GM19328 (cell line): Measurements from ENCODE around the gene CD6.

Source experiments
- ATAC-seq: cut with Tn5 transposase; IDR thresholded peaks from one replicate; pipeline ENCODE4 v1.9.1; 2021; ENCODE audit warnings: mild to moderate bottlenecking, moderate library complexity; ENCODE audit not compliant: unreplicated experiment

The CD6 gene

GRCh38 chr11:61007956-61008896 is 36.7 kb downstream of the CD6 start:
- ATAC-seq, result no peak

DNA sequence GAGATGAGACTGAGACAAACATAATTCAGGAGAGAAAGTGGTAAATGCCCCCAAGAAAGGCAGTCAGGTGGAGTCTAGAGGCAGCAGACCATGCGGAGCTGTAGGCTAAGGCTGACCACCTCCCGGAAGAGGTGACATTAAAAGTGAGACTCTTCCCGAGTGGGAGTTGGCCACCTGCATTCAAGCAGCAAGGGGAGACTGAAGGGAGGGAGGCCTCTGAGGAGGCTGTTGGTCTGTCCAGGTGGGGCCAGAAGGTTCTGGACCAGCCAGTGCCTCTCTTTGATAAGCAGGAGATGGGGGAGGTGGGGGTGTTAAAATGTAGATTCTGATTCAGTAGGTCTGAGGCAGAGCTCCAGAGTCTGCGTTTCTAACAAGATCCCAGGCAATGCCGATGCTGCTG is 37.5 kb downstream of the CD6 start:
- ATAC-seq, result no peak

- ATAC-seq, result no peak
Measured at GRCh38 chr11:61009392-61010275, 38.2 kb downstream of the CD6 start.

DNA sequence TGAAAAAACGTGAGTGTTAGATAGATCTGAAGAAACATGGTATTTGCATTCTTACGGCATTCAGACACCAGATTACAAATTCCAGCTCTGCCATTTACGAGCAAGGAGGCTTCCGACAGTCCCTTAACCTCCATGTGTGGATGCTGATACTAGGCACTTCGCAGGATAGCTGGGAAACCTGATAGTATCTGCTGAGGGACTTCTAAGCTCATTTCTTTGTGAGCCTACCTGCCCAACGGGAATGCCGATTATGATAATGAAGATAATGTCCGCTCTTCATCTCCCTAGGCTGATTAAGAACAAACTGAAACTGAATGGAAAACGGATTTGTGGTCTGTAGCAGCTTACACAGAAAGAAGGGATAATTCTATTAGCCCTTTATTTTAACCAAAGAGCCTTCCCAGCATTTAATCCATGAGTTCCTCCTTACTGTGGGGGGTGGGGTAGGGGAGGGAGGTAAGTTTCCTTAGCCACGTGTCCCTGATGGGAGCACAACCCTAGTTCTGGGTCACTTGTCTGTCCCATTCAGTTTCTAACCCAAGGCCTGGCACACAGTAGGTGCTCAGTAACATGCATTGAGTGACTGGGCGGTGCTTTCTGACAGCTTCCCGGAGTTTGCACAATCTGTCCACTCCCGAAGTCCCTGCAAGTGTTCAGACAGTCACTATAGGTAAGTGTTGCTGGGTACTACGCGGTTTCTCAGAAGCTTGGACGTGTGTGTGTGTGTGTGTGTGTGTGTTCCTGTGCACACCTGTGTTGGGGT is 39.2 kb downstream of the CD6 start:
- ATAC-seq, result no peak

DNA sequence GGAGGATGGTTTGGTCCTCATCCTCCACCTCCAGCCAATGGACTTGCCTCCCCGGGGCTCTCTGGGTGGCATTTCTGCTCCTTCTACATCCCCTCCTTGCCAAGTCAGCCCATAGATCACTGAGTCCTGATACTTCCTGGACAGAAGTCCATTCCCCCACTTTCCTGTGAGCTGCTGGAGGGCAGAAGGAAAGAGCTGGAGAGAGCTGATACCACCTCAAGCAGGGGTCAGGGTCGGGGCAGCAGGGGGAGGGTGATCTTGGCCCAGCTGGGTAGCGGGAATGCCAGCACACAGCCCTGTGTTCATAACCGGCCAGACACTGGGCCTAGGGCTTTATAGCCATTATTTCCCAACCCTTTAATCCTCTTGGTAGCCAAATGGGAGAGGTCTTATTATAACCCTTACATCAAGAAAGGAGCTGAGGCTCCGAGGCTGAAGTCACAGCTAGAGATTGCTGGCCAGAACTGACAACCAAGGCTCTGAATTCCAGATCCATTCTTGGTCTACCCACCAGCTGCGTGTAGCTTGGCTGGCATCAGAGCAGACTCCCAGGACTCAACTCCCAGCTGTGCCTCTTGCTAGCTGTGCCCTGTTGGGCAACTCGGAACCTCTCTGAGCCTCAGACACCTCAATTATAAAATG is 39.9 kb downstream of the CD6 start:
- ATAC-seq, result no peak

DNA sequence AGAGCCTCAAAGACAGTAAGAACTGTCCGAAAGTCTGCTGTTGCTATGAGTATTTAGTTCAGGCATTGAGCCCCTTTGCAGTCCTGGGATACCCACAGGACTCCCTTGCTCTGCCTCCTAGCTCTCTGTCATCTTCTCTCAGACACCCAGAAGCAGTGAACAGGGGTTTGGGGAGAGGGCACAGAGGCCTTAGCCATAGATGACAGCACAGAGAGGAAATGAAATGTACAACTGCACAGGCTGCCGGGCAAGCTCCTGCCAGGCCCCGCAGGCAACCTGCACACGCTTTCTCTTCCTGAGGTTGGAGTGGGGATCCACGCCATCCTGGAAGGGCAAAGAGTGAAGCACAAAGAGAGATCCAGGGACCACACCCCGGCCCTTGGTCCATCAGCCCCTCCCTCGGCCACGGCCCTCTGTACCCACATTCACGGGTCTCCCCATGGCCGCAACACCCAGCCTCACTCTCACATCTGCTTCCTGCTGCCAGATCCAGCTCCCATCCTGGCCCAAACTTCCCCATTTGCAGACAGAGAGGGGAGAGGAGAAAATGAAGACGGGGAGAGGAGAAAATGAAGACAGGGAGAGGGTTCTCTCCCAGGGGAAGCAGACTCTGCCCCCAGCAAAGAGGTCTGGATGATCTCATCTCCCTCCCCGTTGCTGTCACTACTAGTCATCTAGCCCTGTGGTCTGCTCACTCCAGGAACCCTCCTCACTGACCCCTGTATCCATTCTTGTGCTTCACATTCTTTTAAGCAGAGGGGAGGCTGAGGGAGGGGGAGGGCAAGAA is 40.7 kb downstream of the CD6 start:
- no peak for ATAC-seq

DNA sequence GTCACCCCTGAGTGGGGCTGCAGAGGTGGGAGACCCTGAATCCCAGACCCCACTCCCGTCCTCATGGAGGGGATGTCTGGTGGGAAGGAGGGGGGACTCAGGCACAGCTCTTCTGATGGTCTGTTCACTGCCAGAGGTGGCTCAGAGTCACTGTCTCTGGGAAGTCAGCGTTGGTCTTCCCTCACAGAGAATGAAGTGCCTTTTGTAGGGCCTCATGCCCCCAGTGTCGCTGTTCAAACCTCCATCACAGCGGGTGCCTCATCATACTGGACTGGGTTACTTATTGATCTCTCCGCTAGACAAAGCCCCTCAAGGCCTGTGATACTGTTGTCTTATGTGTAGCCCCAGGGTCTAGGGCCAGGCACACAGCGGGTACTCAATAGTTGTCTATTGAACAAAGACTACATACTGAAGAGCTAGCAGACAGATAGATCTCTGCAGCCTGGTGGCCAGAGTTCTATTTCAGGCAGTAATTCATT is 41.3 kb downstream of the CD6 start:
- no peak for ATAC-seq

- ATAC-seq, result no peak
Measured at GRCh38 chr11:61018059-61018458, 46.6 kb downstream of the CD6 start.

DNA sequence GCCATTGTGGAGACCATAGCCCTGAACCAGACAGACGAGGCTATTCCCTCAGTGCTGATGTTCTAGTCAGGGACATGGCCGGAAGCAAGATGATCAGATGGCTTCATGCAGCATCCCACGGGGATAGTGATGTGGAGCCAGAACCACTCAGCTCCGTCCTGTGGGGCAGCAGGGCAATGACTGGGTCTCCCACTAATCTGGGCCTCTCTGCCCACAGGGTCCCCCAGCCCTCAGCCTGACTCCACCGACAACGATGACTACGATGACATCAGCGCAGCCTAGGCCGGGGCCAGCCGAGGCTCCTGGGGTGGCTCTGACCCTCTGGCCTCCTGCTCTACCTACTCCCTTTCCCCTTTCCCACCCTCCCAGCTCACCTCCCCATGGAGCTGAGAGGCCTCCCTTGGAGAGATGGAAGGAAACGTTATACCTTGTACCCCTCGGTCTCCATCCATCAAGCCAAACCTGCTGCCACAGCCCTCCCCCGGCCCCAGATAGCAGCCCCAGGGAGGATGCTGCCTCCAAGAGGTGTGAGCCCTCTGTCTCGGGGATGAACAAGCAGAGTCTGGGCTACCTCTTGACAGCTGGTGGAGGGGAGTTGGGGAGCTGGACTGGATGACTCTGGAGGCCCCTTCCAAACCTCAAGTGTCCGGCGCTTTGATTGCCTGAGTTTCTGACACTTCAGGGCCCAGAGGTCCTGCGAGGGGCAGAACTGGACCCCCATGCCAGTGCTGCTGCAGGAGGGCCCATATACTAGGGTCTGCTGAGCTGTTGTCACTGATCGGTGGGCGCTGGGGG is 47.8 kb downstream of the CD6 start:
- ATAC-seq, result no peak

- ATAC-seq, result no peak
Measured at GRCh38 chr11:61019832-61020405, 48.4 kb downstream of the CD6 start.

- no peak for ATAC-seq
Measured at GRCh38 chr11:61020551-61021235, 49.2 kb downstream of the CD6 start.

GRCh38 chr11:61021661-61022212 is 50.3 kb downstream of the CD6 start:
- ATAC-seq, result no peak

DNA sequence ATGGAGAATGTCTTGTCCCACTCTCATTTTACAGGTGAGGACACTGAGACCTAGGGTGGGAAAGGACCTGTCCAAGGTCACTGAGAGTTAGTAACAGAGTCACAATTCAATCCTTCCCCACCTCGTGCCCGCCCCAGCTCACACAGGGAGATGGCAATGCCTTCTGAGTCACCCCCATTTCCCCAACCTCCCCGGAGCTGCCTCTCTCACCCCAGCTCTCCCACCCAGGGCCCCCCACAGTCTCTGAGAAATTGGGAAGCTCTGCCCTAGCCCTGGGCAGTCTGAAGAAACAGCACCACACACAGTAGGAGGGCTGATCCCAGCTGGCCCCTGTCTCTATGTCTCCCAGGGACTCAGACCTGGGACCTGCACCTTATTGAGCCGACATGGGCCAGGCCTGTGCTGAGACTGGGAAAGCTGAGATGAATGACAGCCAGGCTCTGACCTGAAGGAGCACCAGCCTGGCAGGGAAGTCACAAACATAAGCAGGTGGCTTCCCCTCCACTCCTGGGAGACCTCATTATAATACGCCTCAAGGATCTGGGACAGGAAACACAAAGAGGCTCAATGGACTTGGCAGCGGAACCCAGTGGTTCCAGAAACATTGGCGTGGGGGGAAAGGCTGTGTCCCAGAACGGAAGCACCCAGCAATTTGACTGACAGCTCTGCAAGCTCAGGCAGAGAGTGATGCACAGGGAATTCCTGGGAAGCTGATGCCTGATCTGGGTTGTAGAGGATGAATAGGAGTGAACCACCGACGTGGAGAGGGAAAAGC is 51.0 kb downstream of the CD6 start:
- ATAC-seq, result no peak

DNA sequence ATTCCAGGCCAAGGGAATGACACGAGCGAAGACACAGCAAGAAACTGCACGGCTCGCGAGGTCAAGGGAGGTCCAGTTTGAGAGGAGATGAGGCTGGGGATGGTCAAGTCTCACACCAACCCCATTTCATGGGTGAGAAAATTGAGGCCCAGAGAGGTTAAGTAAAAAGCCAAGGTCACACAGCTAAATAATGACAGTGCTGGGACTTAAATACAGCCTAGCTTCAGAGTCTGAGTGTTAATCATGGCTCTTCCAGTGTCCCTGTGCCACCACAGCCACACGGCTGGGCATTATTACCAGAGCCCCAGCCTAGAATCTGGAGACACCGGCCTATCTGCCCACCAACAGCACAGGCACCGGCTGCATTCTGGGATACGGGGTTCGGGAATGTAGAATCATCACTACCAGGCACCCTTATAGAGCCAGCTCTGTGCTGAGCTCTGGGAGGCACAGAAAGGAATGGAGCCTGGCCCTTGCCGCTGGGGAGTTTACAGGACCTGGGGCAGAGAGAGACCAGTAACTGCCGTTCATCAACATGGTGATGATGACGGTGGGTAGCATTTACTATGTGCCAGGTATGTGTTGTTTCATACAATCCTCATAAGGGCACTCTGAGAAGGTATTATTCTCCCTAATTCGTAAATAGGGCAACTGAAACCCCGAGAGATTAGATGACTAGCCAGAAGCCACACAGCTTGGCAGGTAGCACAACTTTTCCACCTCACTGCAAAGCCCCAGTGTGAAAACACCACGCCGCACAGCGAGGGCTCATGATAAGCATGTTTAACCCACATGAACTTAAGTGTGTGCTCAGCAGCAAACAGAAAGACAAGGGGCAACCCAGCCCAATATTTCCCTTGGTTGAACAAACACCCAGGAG is 51.8 kb downstream of the CD6 start:
- ATAC-seq, result no peak

DNA sequence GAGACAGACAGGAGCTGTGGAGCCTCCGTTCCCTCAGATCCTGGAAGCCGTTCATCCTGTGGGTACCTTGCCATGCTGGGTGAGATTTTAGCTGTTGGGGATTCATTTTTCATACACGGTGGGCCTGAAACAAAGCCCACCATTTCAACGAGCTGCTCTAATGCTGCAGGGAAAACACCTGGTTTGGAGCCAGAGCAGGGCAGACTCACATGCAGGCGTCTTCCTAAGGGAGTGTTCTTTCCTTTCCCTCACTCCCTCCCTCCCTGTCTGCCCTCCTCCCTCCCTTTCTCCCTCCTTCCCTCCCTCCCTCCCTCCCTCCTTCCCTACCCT is 52.5 kb downstream of the CD6 start:
- ATAC-seq, result no peak
